Breast epithelium (tissue), 4 donors: ENCODE results near the gene UBAC2. TPM values are rescaled to one million over a fixed set of nuclear protein-coding genes. Genes with fewer than 3 reads are reported as not detected.

Experiments used
- DNase-seq, 2 donors: peaks; one replicate each; pipeline ENCODE4 v3.0.0-alpha.2; 2019; ENCODE audit warnings: low spot score in 2 of 2
- H3K27ac ChIP-seq, 2 donors: fragments of 200-600 bp; sonication (generic) in 1 of 2; one replicate each; pipeline ENCODE4 v1.5.1; 2016 to 2019; ENCODE audit warnings: mild to moderate bottlenecking in 1 of 2
- H3K27me3 ChIP-seq, 2 donors: fragments of 200-600 bp; sonication (generic) in 1 of 2; one replicate each; pipeline versions ENCODE4 v1.5.1 to v1.6.0; 2017 to 2019; ENCODE audit warnings: control low read depth in 1 of 2, mild to moderate bottlenecking in 1 of 2
- H3K36me3 ChIP-seq: fragments of 200-600 bp; one replicate; pipeline ENCODE4 v1.5.1; 2019
- H3K4me1 ChIP-seq, 2 donors: fragments of 200-600 bp; sonication (generic); one replicate each; pipeline ENCODE4 v1.5.1; 2016 to 2019; ENCODE audit warnings: control low read depth in 1 of 2
- H3K4me3 ChIP-seq, 3 donors: fragments of 200-600 bp; sonication (generic); 1 replicate in 2 of 3; 2 replicates in 1 of 3; pipeline ENCODE4 v1.5.1; 2016 to 2019; ENCODE audit warnings: mild to moderate bottlenecking in 3 of 3, moderate library complexity in 2 of 3
- H3K9me3 ChIP-seq, 2 donors: fragments of 200-600 bp; sonication (generic) in 1 of 2; one replicate each; pipeline ENCODE4 v1.5.1; 2016 to 2019; ENCODE audit warnings: control low read depth in 1 of 2
- POLR2A ChIP-seq: fragments of 450-650 bp; IDR thresholded peaks from one replicate; pipeline ENCODE4 v1.6.1; 2016; ENCODE audit warnings: antibody characterized with exemption, mild to moderate bottlenecking, moderate library complexity
- POLR2AphosphoS5 ChIP-seq, 3 donors: sonication (generic); formaldehyde crosslinking; IDR thresholded peaks; one replicate each; pipeline ENCODE4 v1.6.1; 2017; ENCODE audit warnings: antibody characterized with exemption in 3 of 3
- intact Hi-C: fragments of 100-400 bp; cut with DNase I; formaldehyde crosslinking; loops from one replicate; pipeline ENCODE4 v1.15.1; 2023; ENCODE audit warnings: low total_unique reads
- total RNA-seq, 3 donors: library from RNA; depleted of rRNA; stranded (reverse); fragments of >200 nt; gene quantifications; one replicate each; pipeline ENCODE4 v1.1.0, GENCODE V29; 2016
- TF ChIP-seq, protein P1 (sequence below), 3 donors: fragments of 450-650 bp; IDR thresholded peaks; one replicate each; pipeline ENCODE4 v1.5.1; 2016 to 2017; ENCODE audit warnings: antibody characterized with exemption in 3 of 3, mild to moderate bottlenecking in 3 of 3, moderate library complexity in 3 of 3

UBAC2 gene
- total RNA-seq, 3 donors from 2014 or later = 64.6 to 72.8 (median 65.1) TPM

DNA sequence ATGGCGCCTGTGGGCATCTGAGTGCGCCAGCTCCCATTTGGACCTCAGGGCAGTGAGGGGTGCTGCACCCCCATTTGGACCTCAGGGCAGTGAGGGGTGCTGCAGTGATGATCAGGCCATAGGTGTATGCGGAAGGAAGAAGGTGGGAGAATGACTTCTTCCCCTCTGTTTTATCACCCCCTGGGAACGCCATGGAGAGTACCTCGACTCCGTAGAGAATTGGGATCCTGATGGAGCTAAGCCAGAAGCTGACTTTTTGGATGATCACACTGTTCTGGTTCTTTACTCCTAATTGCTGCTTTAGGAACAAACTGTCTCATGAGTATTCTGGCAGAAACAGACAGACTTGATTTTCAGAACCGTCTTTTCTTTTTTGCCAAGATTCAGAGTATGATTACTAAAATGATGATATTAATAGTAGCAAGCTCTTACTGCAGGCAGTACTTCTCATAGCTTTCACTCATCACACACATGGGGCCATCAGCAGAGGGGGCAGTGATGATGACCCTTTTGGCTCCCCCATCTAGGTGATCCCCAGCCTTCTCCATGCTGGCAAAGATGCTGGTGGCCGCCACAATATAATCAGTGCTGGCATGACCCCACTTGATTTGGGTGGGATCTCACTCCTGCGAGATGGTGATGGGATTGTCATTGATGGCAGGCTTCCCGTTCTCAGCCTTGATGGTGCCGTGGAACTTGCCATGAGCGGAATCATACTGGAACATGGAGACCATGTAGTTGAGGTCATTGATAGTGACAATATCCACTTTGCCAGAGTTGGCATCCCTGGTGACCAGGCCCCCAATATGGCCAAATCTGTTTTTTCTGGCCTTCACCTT lies 10.3 kb upstream of the UBAC2 start:
- H3K36me3 ChIP-seq = no peaks in the 10 kb centered on the region
- no peaks in the 10 kb centered on the region for H3K4me1 ChIP-seq
- no peaks in the 10 kb centered on the region for H3K27me3 ChIP-seq
- H3K27ac ChIP-seq = peak overlapping the region in 1 of 2 donors; percentile 38
- H3K4me3 ChIP-seq = no peak overlapping the region
- no peak for DNase-seq
- no peaks in the 10 kb centered on the region for H3K9me3 ChIP-seq
- TF ChIP-seq POLR2AphosphoS5 (IDR thresholded peaks at IDR 0.05) = no peak
- TF ChIP-seq, protein P1, sequence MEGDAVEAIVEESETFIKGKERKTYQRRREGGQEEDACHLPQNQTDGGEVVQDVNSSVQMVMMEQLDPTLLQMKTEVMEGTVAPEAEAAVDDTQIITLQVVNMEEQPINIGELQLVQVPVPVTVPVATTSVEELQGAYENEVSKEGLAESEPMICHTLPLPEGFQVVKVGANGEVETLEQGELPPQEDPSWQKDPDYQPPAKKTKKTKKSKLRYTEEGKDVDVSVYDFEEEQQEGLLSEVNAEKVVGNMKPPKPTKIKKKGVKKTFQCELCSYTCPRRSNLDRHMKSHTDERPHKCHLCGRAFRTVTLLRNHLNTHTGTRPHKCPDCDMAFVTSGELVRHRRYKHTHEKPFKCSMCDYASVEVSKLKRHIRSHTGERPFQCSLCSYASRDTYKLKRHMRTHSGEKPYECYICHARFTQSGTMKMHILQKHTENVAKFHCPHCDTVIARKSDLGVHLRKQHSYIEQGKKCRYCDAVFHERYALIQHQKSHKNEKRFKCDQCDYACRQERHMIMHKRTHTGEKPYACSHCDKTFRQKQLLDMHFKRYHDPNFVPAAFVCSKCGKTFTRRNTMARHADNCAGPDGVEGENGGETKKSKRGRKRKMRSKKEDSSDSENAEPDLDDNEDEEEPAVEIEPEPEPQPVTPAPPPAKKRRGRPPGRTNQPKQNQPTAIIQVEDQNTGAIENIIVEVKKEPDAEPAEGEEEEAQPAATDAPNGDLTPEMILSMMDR (IDR thresholded peaks at IDR 0.05) = no peak
- no peak for TF ChIP-seq POLR2A
- intact Hi-C loops = no loop called here

DNA sequence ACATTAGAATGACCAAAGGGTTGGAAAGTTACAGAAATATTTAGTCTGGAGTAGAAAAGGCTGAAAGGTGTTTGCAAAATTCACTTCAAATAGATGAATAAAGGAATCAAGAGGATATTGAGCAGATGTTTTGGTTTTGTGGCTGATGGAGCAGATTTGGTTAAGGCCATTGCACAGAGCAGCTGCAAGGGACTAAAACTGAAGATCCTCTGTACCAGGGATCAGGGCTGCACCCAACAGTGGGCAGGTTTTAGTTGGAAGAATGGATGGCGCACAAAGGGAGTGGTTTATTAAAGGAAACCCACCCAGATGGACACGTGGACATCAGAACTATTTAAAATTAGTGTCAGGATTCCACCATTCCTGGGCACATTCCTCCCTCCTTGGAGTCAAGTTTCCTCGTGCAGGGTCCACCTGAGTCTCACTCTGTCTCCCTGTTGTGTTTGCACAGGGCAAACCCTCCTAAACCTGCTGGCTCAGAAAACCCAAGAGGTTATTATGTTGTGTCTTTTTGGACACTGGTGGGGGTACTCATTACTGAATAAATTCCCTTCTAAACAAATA lies 9.2 kb upstream of the UBAC2 start:
- no peak for DNase-seq
- intact Hi-C loops = no loop called here
- Histone ChIP-seq H3K9me3 (no peaks in the 10 kb centered on the region), H3K4me3 (no peak overlapping the region), H3K27me3 (no peaks in the 10 kb centered on the region), H3K4me1 (no peaks in the 10 kb centered on the region), H3K36me3 (no peaks in the 10 kb centered on the region), H3K27ac (peak overlapping the region; percentile 19 to 26)
- no peak for TF ChIP-seq POLR2A
- TF ChIP-seq POLR2AphosphoS5 (IDR thresholded peaks at IDR 0.05) = no peak
- TF ChIP-seq, protein P1 (IDR thresholded peaks at IDR 0.05) = no peak

DNA sequence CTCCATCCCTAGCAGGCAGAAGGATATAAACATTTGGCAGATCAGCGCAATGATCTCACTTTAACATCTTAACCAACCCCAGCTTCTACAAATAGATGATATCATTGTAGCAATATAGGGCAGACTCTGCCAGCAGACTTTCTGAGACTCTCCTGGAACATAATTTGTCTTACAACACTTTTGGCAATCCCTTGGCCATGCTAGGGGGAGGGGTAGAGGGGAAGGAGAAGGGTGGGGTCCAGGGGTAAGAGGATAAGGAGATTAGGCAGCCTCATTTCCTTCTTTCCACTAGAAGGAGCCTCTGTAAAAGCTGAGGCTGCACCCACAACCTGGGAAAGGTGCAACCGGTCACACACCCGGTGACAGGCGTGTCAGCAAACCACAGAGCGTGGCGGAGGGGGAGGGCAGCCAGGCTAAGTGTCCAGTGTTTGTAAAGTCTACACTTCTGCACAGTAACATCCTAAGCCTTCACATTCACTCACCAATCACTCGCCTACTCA lies 8.7 kb upstream of the UBAC2 start:
- Histone ChIP-seq H3K4me3 (no peak overlapping the region), H3K4me1 (no peaks in the 10 kb centered on the region), H3K27ac (peak overlapping the region; percentile 19 to 26), H3K27me3 (no peaks in the 10 kb centered on the region), H3K36me3 (no peaks in the 10 kb centered on the region), H3K9me3 (no peaks in the 10 kb centered on the region)
- peak in 1 of 2 donors; percentile 60 for DNase-seq
- TF ChIP-seq, protein P1 (IDR thresholded peaks at IDR 0.05) = no peak
- TF ChIP-seq POLR2A (no peak), POLR2AphosphoS5 (IDR thresholded peaks at IDR 0.05) (no peak)
- intact Hi-C loops = no loop called here

DNA sequence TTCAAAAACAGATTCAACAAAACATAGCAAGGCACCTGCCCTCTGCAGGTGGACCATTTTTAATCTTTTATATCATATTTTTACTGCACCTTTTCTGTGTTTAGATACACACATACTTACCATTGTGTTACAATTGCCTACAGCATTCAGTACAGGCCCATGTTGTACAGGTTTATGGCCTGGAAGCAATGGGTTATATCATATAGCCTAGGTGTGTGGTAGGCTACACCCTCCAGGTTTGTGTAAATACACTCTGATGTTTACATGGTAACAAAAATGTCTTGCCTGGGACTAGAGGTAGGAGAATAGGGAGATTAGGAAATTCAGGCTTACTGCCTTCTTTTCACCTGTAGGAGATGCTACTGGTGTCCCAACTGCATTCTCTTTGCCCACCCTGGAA lies 8.2 kb upstream of the UBAC2 start:
- intact Hi-C loops = no loop called here
- Histone ChIP-seq H3K27ac (no peak overlapping the region), H3K4me1 (no peaks in the 10 kb centered on the region), H3K4me3 (no peak overlapping the region), H3K36me3 (no peaks in the 10 kb centered on the region), H3K27me3 (no peaks in the 10 kb centered on the region), H3K9me3 (no peaks in the 10 kb centered on the region)
- TF ChIP-seq POLR2A = no peak
- no peak for TF ChIP-seq POLR2AphosphoS5 (IDR thresholded peaks at IDR 0.05)
- TF ChIP-seq, protein P1 (IDR thresholded peaks at IDR 0.05) = no peak
- DNase-seq = no peak

DNA sequence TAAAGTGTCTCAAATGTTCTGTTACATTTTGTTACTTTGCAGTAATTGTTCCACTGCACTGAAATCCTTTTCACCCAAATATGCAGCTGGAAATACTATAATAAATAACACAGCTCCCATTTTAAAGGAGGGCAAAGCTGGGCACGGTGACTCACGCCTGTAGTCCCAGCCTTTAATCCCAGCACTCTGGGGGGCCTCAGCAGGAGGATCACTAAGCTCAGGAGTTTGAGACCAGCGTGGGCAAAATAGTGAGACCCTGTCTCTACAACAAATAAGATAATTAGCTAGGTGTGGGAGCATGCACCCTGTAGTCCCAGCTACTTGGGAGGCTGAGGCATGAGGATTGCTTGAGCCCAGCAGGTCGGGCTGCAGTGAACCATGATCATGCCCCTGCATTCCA lies 7.5 kb upstream of the UBAC2 start:
- Histone ChIP-seq H3K9me3 (no peaks in the 10 kb centered on the region), H3K27ac (no peak overlapping the region), H3K4me1 (no peaks in the 10 kb centered on the region), H3K4me3 (no peak overlapping the region), H3K27me3 (no peaks in the 10 kb centered on the region), H3K36me3 (no peaks in the 10 kb centered on the region)
- DNase-seq = no peak
- intact Hi-C loops = no loop called here
- TF ChIP-seq POLR2A (no peak), POLR2AphosphoS5 (IDR thresholded peaks at IDR 0.05) (no peak)
- TF ChIP-seq, protein P1 (IDR thresholded peaks at IDR 0.05) = no peak
